Glomerular endothelial cell (primary cell): ENCODE data around the gene IL10RB. TPM values are rescaled to one million over a fixed set of nuclear protein-coding genes. Genes with fewer than 3 reads are reported as not detected.
"Not testable (repeated sequence)": the region's sequence is repeated elsewhere in the genome, so short reads cannot be mapped to it uniquely, and the experiment has no call there.

ENCODE experiments used
- DNase-seq: peaks from one replicate; pipeline ENCODE4 v3.0.0-alpha.2; 2011; ENCODE audit warnings: low read depth, low spot score; ENCODE audit errors: extremely low read depth
- total RNA-seq: library from RNA; depleted of rRNA; stranded (reverse); fragments of >200 nt; gene quantifications from 2 replicates; pipeline ENCODE4 v1.2.3, GENCODE V29; 2015

The IL10RB gene
- total RNA-seq, 1 donor from 2014 or later = 48.8 TPM

DNA sequence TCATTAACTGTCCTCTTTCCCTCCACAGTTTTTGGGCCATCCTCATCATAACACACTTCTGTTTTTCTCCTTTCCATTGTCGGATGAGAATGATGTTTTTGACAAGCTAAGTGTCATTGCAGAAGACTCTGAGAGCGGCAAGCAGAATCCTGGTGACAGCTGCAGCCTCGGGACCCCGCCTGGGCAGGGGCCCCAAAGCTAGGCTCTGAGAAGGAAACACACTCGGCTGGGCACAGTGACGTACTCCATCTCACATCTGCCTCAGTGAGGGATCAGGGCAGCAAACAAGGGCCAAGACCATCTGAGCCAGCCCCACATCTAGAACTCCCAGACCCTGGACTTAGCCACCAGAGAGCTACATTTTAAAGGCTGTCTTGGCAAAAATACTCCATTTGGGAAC, 30.0 kb downstream of the IL10RB start:
- no peak for DNase-seq

DNA sequence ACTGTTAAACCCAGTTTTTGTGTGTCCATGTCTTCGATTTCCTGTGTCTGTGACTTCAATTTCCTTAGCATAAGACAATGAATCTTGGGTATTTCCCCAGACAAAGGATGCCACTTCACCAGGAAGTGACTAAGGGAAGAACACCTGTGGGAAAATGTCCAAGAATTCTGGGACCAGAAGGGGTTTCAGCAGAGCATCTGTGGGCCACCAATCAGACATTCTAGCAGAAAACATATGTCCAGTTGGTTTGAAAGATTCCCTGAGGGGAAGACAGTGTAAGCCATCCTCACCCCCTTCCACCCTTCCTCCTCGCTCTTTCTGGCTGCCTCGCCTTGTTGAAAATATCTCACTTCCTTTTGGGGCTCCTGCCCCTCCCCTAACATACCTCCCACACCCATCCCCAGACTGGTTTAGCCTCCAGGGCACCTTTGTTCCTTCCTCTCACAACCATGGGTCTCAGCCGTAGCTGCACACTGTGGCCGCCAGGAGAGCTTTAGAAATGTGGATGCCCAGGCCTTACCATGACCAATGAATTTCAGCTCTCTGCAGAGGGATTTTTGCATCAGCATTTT, 33.1 kb downstream of the IL10RB start:
- no peak for DNase-seq

DNA sequence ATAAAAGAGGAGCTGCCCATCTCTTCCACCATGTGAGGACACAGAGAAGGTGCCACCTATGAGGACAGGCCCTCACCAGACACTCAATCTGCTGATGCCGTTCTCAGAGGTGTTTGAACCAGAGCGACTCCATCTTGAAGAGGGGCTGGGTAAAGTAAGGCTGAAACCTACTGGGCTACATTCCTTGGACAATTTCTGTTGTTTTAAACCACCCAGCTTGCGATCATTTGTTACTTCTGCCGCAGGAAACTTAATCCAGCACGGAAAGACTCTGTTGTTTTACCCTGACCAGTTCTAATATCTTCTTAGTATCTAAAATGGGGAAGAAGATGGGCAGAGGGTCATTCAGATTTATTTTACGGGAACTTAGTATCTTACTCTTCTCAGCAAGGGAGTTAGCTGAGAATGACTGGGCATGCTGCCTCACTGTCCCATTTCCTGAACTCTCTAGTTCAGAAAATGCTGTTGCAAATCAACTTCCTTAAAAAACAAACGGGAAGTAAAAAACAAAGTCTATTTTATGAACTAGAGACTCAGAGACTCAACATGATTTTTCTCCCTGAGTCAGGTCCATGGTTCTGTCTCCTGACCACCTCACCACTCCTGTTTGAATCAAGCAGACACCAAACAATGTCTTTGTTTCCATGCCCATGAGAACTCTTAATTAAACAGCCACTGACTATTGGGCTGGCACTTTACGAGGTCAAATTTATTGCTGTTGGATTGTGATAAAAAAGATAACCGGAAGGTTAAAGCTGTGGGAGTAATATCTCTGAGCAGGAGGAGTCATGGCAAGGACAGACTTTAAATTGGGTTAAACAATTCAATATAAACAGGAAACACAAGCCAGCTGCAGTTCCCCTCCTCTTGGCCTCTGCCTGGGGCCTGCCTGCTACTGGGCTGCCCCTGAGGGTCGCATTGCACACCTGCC, 34.8 kb downstream of the IL10RB start:
- DNase-seq = no peak

DNA sequence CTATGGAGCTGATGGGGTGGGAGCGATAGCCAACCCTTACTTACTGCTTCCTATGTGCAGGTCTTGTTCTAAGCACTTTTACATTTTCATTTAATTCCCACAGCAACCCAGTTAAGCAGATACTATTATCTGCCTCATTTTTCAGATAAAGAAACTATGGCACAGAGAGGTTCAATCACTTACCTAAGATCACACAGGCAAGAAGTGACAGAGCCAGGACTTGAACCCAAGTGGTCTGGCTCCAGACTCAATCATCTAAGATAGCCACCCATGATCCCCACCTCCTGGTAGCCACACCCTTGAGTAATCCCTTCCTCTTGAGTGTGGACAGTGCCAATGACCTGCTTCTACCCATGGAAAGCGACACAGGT, 35.5 kb downstream of the IL10RB start:
- DNase-seq = no peak

DNA sequence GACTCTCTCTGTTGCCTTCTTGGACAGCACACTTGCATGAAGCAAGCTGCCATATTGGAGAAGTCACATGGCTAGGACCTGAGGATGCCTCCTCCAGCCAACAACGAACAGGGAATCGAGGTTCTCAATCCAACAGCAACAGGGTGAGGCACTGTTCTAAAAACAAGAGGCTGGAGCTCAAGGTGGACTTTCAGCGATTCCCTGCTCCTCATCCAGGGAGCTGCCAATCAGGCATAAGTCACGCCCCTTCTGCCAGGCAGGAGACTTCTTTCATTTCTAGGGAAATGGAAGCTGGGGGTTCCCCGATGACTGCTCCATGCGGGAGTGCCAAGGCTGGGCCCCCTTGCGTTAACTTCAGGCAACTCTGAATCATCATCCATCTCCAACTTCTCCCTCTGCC, 35.9 kb downstream of the IL10RB start:
- DNase-seq = no peak

DNA sequence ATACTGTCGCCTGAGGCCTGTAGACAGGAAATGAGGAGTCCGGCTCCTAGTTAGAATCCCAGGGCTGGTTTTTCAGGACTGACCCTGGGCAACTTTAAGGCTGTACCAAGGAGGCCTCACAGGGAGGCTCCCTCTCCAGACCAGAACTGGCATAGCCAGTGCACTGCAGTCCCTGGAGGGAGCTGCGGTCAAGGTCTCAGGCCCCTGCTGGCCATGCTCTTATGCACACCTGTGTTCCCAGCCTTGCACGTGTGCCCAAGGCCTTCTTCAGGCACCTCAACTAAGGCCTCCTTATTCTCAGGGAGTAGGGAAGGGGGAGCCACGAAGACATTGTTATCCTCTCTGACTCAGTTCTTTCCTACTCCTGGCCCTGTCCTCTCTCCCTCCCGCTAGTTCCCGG, 36.6 kb downstream of the IL10RB start:
- no peak for DNase-seq

DNA sequence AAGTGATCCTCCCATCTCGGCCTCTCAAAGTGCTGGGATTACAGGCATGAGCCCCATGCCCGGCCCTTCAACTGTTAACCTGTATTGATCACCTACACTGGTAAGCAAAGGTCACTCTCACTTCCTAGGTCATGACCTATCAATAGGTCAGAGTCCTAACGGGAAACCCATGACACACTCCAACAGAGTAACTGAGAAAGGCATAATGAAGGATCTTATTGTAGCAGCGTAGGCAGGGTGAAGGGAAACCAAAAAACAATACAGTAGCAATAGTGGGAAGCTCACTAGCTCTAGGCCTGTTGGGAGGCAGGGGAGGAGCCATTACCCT, 39.1 kb downstream of the IL10RB start:
- DNase-seq = no peak

DNA sequence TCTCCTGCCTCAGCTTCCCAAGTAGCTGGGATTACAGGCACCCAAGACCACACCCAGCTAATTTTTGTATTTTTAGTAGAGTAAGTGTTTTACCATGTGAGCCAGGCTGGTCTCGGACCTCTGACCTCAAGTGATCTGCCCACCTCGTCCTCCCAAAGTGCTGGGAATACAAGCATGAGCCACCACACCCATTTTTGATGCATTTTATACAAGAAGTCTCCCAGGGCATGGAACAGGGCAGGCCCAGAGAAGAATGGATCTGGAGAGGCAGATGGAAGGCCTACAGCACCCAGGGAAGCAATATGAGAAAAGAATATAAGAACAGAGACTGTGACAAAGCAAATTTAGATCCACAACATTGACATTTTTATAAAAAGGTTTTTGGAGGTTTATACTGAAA, 39.8 kb downstream of the IL10RB start:
- no peak for DNase-seq

DNA sequence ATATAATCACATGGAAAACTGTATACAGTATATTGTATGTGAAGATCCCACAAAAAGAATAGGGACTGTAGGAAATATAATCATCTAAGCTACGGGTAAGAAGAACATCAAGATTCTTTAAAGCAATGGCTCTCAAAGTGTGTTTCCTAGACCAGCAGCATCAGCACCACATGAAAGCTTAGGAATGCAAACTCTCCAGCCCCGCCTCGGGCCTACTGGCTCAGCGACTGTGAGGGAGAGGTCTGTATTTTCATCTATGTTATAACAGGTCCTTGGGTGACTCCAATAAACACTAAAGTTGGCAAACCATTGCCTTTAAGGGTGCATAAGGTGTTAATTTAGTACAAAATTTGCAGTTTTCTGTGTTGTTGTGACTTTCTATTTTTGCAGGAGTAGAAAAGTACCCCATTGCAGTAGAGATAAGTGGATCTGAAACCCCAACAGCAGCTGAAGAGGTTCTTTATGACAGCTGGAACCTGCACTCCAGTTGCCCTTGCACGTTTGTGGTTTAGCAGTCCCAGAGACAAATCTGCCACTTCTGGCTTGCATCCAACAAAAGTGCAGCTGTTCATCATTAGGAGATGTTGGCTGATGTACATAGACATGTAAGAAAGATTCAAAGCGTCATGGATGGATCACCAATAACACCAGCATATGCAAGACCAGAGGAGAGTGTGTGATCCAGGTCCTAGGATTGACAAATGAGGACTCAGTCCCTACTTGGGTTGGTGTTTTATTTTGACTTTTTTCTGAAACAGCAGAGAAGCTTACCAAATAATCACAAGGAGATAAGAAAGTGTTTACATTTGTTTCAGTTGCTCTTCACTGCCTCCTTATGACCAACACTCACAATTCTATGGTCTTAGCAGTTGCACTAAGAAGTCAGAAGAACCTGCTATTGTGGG, 42.7 kb downstream of the IL10RB start:
- DNase-seq = no peak

DNA sequence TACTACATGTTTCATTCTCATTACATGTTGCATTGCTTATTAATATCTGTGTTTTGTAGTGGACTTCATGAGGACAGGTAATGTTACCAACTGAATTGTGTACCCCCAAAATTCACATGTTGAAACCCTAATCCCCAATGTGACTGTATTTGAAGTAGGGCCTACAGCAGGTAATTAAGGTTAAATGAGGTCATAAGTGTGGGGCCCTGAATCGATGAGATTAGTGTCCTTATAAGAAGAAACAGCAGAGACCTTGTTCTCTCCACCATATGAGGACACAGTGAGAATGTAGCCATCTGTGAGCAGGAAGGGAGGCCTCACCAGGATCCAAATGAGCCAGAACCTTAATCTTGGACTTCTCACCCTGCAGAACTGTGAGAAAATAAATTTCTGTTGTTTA, 43.6 kb downstream of the IL10RB start:
- DNase-seq = no peak

DNA sequence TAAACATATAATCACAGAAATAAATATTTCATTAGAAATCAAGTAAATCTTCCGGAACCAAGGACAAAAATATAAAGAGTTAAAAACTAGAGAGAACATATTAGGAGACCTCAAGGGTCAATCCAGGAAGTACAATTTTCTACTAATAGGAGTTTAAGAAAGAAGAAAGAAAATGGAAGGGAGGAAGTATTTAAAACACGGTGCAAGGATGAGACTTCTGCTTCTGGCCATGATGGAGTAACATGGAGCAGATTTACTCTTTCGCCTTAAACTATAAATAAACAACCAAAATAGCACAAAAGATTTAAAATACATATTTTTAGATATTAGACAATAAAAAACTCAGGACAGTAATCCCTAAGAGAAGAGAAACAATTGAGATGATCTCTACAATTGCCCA, 46.0 kb downstream of the IL10RB start:
- no peak for DNase-seq

DNA sequence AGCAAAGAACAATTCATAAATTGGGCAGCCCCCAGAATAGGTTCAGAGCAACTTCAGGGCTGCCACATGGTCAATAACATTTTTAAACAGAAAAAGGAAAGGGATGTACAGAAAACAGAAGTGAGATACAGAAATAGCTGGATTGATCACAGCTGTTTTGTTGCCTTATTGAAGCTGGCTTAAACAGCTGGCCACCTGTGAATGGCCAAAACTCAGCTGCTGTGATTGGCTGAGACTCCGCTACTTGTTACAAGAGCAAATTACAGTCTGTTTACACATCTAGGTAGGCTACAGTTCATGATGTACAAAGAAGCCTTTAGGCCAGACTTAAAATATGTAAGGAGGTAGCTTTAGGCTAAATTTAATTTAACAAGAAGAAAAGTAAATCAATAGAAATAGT, 47.0 kb downstream of the IL10RB start:
- no peak for DNase-seq

DNA sequence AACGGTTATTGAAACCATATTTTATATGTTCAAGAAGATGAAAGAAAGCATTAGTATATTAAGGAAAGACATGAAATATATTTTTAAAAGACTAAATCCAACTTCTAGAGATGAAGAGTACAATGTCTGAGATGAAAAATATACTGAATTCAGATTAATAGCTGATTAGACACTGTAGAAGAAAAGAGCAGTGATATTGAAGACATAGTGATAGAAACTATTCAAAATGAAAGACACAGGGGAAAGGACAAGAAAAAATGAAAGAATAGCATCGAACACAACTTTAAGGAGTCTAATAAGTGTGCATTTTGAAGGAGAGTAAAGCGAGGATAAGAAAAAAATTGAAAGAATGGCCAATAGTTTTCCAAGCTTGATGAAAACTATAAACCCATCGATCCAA, 47.4 kb downstream of the IL10RB start:
- DNase-seq = no peak

DNA sequence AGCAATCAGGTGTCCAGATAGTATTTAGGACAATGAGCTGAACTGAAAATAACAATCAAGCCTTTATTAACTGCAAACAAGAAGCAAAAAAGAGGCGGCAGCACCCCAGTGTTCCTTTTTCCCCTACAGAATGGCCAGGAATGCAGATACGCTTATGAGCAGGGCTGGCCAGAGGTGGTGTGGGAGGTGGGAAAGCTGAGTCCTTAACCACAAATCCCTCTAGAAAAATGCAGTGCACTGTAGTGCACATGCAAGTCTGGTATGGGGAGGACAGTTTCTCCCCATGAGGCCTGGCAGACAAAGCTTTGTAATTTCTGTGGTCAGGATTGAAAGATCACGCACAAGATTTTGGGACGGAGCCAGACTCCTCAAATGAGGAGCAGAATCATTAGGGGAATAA, 47.9 kb downstream of the IL10RB start:
- DNase-seq = no peak

DNA sequence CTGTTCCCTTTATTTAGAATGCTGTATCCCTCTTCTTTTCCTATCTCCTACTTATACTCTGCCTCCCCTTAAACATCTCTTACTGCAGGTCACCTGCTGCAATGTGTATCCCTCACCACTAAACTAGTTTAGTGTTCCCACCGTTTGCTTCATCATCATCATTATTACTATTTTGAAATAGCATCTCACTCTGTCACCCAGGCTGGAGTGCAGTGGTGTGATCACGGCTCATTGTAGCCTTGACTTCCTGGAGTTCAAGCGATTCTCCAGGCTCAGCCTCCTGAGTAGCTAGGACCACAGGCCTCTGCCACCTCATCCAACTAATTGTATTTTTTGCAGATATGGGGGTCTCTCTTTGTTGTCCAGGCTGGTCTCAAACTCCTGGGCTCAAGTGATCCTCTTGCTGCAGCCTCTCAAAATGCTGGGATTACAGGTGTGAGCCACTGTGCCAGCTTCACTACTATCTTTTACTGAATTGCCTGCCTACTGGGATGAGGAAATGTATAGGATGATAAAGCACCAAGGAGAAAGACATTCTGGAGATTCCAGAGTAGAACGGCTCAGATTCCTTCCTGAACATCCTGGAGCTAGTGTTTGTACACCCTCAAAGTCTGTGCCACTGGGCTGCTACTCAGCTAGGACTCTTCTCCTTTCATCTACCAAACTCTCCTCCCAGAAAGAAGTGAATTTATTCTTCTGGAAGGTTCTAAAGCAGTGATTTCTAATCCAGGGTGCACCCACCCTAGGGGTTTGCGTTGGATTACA, 50.0 kb downstream of the IL10RB start:
- DNase-seq = no peak

DNA sequence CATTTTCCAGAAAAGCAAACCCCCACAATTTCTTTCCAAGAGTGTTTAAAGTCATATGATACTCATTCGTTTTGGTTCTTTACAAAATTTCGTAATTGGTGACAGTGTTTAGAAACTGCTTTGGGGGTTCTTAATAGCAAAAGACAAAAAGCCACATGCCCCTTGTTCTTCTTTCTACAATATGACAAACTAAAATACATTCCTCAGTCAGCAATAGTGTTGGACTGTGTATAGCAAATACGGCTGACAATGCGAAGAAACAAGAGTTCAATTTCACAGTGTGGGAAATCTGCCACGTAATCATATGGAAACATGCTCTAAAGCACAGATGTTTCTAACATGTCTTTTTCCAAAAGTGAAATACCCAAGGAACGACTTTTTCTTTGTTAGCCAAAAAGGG, 51.0 kb downstream of the IL10RB start:
- no peak for DNase-seq

DNA sequence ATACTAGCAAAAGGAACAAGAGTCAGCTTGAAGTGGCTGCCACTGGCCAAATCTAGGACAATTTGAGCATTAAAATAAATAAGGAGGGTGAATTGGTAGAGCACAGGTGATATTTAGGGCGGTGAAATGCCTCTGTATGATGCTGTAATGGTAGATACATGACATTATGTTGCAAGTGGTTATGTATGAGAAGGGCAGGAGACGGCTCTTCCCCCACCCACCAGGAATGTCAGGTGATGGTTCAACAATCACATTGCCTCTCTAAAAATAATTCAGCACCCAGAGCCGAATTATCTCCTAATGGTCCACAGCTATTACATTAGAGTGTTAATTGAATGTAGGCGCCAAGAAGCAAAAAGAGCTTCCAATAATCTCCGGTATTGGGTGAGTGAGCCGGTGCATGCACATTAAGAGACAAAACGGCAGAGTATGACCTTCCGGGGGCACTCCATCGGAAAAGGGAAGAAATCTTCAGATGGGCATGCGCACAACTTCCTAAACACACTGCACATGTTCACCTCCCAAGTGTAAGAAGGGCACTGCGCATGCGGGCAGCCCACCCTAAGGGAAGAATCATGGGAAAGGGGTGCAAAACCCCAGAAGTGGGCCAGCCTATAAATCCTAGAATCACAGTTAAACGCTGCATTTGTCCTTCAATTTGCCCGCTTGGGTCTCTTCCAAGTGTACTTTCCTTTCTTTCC, 51.8 kb downstream of the IL10RB start:
- DNase-seq = no peak

DNA sequence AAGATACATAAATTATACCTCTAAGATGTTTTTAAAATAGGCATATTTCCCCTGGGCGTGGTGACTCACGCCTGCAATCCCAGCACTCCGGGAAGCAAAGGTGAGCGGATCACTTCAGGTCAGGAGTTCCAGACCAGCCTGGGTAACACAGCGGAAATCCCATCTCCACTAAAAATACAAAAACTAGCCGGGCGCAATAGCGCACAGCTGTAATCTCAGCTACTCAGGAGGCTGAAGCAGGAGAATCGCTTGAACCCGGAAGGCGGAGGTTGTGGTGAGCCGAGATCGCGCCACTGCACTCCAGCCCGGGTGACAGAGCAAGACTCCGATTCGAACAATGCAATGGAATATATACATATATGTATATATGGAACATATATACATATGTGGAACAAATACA, 54.8 kb downstream of the IL10RB start:
- DNase-seq = not testable (repeated sequence)

DNA sequence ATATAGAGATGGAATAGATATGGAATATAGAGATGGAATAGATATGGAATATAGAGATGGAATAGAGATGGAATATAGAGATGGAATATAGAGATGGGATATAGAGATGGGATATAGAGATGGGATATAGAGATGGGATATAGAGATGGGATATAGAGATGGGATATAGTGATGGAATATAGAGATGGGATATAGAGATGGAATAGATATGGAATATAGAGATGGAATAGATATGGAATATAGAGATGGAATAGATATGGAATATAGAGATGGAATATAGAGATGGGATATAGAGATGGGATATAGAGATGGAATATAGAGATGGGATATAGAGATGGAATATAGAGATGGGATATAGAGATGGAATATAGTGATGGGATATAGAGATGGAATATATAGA, 57.4 kb downstream of the IL10RB start:
- DNase-seq = not testable (repeated sequence)
